HG03196 (cell line): Measurements from ENCODE around the gene SRMS.
A peak's percentile ranks its signal among the peaks of the same experiment; 100 is the strongest.
"Not testable (repeated sequence)": the region's sequence is repeated elsewhere in the genome, so short reads cannot be mapped to it uniquely, and the experiment has no call there.

Experiments
- ATAC-seq: cut with Tn5 transposase; IDR thresholded peaks from one replicate; pipeline ENCODE4 v1.9.1; 2021; ENCODE audit not compliant: unreplicated experiment

The SRMS gene

DNA sequence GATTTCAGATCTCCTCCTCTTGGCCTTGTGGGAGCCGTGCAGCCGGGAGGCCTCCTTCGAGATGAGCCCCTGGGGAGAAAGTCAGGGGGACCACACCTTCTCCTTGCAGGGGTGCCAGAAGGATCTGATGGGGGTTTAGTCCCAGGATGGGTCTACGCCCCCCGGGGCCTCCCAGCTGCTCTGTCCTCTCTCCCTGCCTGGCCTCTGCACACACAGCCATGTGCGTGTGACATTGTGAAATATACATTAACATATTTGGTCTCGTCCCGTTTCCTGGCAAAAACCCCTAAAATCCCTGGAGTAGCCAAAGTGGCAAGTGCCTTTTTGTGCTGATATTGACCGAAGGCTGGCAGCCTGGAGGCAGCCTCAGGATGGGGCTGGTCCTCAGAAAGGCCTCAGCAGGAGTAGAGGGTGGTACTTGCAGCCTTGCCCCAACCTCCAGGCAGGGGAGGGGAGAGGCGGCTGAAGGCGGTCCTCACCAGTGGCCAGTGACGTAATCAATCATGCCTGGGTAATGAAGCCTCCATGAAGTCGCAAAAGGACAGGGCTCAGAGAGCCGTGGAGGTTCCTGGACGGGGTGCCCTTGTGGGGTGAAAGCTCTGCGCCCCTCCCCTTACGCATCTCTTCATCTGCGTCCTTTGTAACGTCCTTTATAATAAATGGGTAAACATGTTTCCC lies 31.6 kb upstream of the SRMS start:
- no peak for ATAC-seq

DNA sequence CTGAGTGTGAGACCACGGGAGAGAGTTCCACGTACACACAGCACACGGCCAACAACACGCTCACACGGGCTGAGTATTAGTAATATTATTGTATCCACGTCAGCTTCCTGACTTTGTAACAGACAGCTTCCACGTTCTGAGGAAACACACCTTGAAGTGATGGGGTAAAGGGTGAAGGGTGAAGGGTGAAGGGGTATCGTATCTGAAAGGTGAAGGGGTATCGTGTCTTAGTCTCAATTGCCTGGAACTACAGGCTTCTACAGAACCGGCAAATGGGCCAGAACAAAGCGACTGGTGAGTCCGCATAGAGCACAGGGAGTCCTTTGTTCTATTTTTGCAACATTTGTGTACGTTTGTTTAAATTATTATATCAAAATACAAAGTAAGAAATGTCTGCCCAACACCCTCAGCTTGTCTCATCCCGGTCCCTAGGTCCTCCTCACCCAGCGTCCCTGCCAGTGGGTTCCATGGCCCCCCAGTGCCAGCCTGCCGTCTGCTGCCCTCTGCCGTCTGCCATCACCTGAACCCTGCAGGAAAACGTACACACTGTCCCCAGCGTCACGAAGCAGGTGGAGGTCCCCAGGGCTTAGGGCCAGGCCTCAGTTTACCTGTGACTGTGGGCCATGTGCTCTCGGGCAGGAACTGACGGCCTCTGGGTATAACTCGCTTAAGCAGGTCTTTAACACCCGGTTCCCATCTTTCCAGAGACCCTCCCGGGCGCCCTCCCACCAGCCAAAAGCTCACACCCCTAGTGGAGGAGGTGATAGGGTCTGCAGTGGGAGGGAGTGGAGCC lies 30.9 kb upstream of the SRMS start:
- ATAC-seq: no peak

- no peak for ATAC-seq
Observed at GRCh38 chr20:63577317-63577894, 29.9 kb upstream of the SRMS start.

DNA sequence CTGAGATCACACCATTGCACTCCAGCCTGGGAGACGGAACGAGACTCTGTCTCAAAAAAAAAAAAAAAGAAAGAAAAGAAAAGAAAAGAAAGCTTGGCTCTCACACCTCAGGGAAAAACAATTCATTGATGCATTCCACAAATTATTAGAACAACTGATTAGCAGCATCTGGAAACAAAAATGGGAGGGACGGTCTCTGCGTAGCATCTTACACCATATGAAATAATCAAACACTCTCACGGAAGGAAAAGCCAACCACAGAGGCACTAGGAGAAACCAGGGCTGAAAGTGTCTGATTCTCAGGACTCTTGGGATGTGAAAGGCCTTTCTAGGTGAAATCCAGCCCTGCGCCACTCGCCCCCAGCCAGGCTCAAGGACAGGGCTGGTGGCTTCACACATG lies 28.8 kb upstream of the SRMS start:
- no peak for ATAC-seq

GRCh38 chr20:63574829-63575743 lies 27.5 kb upstream of the SRMS start:
- no peak for ATAC-seq

- ATAC-seq: no peak
Observed at GRCh38 chr20:63574156-63574828, 26.7 kb upstream of the SRMS start, which contains the start of gene HELZ2. Gene HELZ2 (minus strand): TSS chr20:63574239. CDS start chr20:63572385, 1,854 bp downstream.

DNA sequence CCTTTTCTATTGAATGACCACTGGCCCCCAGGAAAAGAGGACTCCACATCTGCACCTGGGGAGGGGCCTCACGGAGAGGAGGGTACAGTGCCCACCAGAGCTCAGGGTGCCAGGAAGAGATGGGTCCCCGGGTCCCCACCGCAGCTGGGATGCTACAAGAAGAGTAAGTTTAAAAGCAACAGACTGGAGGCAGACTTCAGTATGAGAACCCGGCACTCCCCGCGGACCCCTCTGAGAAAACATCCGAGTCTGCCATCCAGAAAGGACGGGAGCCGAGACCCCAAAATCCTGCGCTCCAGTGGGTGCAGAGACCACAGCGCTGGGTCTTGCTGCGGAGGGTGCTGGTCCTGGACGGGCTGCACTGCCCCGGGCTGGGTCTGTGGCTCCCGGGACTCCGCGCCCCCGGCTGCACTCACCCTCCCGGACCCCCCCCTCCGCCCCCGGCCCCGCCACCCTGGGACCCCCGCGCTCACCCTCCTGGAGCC lies 26.1 kb upstream of the SRMS start:
- no peak for ATAC-seq

- no peak for ATAC-seq
Observed at GRCh38 chr20:63572788-63573646, 25.5 kb upstream of the SRMS start.

- ATAC-seq: no peak
Observed at GRCh38 chr20:63572071-63572787, 24.7 kb upstream of the SRMS start.

DNA sequence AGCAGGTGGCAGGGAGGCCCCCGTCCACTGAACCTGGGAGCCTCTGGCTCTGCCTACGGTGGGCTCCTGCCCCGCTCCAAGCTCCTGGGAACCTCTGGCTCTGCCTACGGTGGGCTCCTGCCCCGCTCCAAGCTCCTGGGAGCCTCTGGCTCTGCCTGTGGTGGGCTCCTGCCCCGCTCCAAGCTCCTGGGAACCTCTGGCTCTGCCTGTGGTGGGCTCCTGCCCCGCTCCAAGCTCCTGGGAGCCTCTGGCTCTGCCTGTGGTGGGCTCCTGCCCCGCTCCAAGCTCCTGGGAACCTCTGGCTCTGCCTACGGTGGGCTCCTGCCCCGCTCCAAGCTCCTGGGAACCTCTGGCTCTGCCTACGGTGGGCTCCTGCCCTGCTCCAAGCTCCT lies 23.5 kb upstream of the SRMS start:
- not testable (repeated sequence) for ATAC-seq

DNA sequence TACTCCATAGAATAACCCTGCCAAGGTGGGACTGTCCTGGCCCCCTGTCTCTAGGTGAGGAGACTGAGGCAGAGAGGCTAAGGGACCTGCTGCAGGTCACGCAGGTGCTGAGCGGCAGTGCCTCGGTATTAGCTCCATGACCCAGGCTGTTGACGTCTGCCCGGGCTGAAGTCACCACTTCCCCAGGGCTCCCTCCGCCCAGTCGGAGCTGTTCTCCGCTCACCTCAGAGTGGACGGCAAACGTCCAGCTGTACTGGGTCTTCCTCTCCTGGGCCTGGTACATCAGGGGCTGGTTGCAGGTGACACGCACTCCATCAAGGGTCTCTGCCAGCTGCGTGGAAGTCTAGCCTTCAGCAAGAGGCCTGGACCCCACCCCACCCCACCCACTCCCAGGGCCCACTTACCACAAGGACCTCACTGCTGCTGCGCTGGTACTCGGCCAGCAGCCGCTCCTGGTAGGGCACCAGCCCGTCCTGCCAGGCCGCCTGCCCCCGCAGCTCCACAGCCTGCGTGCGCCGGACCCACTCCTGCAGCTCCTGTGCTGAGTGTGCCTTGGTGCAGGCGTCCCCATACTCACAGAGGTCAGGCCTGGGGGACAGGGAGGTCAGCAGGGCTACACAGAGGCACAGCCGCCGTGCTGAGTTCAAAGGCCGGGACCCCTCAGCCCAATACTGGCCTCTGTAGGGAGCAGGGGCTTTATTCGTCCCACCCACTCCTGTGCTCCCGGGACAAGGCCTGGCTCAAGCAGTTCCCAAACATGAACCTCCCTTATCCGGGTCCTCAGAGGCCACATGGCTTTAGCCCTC lies 22.9 kb upstream of the SRMS start:
- no peak for ATAC-seq

DNA sequence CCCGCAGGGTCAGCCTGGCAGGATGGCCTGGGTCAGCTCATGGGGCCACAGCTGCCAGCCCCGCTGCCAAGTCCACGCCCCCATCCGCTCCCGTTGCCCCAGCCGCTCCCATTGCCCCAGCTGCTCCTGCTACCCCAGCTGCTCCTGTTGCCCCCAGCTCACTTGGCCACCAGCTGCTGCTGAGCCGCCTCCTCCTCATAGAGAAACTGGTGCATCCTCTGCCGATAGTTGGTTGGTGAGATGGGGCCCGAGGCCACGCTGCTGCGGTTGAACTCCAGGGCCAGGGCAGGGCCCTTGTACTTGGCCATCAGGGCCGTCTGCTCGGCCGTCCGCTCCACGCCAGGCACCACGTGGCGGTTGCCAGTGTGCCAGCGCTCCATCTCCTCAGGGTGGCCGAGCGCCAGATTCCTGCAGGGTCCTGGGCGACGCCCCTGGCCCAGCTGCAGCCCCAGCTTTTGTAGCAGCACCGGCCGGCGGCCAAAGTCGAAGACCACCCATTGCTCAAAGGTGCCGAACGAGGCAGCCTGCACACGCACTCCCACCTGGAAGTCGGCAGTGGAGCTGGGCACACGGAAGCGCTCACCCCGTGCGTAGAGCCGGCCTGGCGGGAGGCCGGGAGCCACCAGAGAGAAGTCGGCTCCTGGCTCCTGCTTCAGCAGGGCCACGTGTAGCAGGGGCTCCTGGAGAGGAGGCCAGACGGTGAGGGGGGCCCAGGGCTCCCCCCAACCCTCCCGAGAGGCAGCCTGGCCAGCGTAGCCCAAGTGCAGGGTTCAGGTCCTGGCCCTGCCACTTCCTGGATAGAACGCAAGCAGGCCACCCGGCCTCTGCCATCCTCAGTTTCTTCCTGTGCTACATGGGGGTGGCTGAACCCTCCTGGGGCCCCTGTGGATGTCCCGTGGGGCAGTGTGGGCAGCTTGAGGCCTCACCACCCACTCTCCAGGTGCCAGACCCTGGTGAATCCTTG lies 21.7 kb upstream of the SRMS start:
- ATAC-seq: no peak

DNA sequence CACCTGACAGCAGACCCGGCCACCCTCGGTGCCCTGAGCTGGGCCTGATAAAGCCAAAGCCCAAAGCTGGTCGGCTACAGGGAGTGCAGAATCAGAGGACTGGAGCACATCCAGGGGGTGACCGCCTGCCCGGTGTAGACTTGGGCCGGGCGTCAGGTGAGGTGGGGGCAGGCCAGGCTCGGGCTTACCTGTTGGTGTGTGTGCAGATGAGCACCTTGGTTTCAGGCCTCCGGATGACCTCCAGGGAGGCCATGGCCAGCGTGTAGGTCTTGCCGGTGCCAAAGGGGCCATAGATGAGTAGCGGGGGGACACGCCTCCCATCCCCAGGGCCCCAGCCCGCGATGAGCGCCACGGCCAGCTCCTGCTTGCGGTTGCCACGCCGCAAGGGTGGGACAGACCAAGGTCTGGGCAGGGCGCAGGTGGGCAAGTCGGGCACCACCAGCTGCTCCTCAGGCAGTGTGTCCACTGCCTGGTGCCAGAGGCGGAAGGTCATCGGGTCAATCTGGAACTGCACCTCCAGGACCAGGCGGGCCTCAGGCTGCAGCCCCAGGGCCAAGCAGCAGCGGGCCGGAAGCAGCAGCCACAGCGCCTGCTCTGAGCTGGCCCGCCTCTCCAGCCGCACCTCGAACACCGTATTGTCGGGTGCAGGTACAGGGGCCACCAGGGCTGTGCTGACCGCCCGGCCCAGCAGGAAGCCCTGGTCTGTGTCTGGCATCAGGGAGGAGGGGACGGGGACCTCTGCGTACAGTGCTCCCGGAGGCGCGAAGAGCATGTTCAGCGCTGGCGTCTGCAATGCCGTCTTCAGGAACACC lies 20.8 kb upstream of the SRMS start:
- peak; percentile 11 for ATAC-seq

- ATAC-seq: peak; percentile 63
Observed at GRCh38 chr20:63567386-63568169, 20.0 kb upstream of the SRMS start.

DNA sequence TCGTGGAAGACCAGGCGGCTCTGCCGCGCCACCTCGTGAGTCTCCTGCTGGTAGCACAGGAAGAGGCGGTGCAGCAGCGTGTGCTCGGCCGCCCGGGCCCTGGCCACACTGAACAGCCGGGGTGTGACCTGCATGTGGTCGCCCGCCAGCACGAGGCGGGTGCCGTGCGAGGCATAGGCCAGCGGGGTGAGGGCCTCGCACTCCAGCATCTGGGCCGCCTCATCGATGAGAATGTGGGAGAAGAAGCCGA lies 19.5 kb upstream of the SRMS start:
- no peak for ATAC-seq
